OCI-LY3 (cell line): ENCODE results near the gene GCNA.

ENCODE experiments used
- H2AFZ ChIP-seq: fragments of 200-600, 300-600 bp; shearing (Covaris generic); 2 replicates; pipeline ENCODE4 v1.6.0; 2014; ENCODE audit warnings: antibody characterized with exemption, low read depth, low read length
- H3K27ac ChIP-seq: fragments of 200-600, 300-600 bp; sonication (generic); 2 replicates; pipeline ENCODE4 v1.5.1; 2014; ENCODE audit warnings: mild to moderate bottlenecking, low read length, moderate library complexity, mixed read lengths
- H3K27me3 ChIP-seq: fragments of 200-600, 300-600 bp; sonication (generic); 2 replicates; pipeline ENCODE4 v1.6.1; 2014; ENCODE audit warnings: low read depth, low read length, mixed read lengths
- H3K36me3 ChIP-seq: fragments of 200-600, 300-600 bp; sonication (generic); replicated peaks from 2 replicates; pipeline ENCODE3; 2014; ENCODE audit warnings: low read depth, low read length, mixed read lengths
- H3K4me1 ChIP-seq: fragments of 300-600, 200-600 bp; sonication (generic); 2 replicates; pipeline ENCODE4 v1.6.1; 2014; ENCODE audit warnings: low read length, mixed read lengths
- H3K4me2 ChIP-seq: fragments of 200-600, 300-600 bp; sonication (generic); 2 replicates; pipeline ENCODE4 v1.6.1; 2014; ENCODE audit warnings: low read length, mixed read lengths
- H3K4me3 ChIP-seq: fragments of 300-600, 200-600 bp; sonication (generic); 2 replicates; pipeline ENCODE4 v1.5.1; 2014; ENCODE audit warnings: antibody characterized with exemption, mild to moderate bottlenecking, low read length, moderate library complexity
- H3K79me2 ChIP-seq: fragments of 300-600, 200-600 bp; shearing (Covaris generic); 2 replicates; pipeline ENCODE4 v1.6.1; 2014; ENCODE audit warnings: mild to moderate bottlenecking, low read length, mixed read lengths
- H3K9ac ChIP-seq: fragments of 300-600, 200-600 bp; shearing (Covaris generic); 2 replicates; pipeline ENCODE4 v1.6.0; 2014; ENCODE audit warnings: mild to moderate bottlenecking, low read length, moderate library complexity
- H3K9me3 ChIP-seq: fragments of 200-600, 300-600 bp; shearing (Covaris generic); 2 replicates; pipeline ENCODE4 v1.6.1; 2014; ENCODE audit warnings: low read length, mixed read lengths; ENCODE audit not compliant: insufficient read depth
- H4K20me1 ChIP-seq: fragments of 200-600, 300-600 bp; sonication (generic); 2 replicates; pipeline ENCODE4 v1.6.1; 2016; ENCODE audit warnings: low read length, mixed read lengths; ENCODE audit not compliant: insufficient read depth
- CTCF ChIP-seq: fragments of 200-600, 300-600 bp; sonication (generic); IDR thresholded peaks from 2 replicates; pipeline ENCODE4 v1.5.1; 2014; ENCODE audit warnings: antibody characterized with exemption, low read length, low read depth
- EZH2phosphoT487 ChIP-seq: fragments of 200-600 bp; shearing (Covaris generic); IDR thresholded peaks from 2 replicates; pipeline ENCODE4 v1.6.1; 2018; ENCODE audit warnings: antibody characterized with exemption, mixed run types, low read depth

The GCNA gene

GRCh38 chrX:71612256-71612655 lies 34.0 kb downstream of the GCNA start:
- Histone ChIP-seq H3K9ac (no peak overlapping the region), H3K9me3 (no peaks in the 10 kb centered on the region), H3K79me2 (no peaks in the 10 kb centered on the region), H3K27me3 (no peaks in the 10 kb centered on the region), H3K4me2 (no peak overlapping the region), H2AFZ (no peak overlapping the region), H4K20me1 (no peaks in the 10 kb centered on the region), H3K4me1 (peaks cover 42% of the 10 kb centered on the region), H3K27ac (no peak overlapping the region), H3K36me3 (peaks cover 46% of the 10 kb centered on the region), H3K4me3 (no peak overlapping the region)
- no peak for TF ChIP-seq EZH2phosphoT487

GRCh38 chrX:71615056-71615455 lies 36.8 kb downstream of the GCNA start:
- Histone ChIP-seq H3K36me3 (peaks cover 29% of the 10 kb centered on the region), H3K4me2 (no peak overlapping the region), H3K27me3 (no peaks in the 10 kb centered on the region), H3K9ac (no peak overlapping the region), H3K4me1 (peaks cover 48% of the 10 kb centered on the region), H2AFZ (no peak overlapping the region), H3K27ac (no peak overlapping the region), H4K20me1 (no peaks in the 10 kb centered on the region), H3K9me3 (no peaks in the 10 kb centered on the region), H3K79me2 (no peaks in the 10 kb centered on the region), H3K4me3 (no peak overlapping the region)
- TF ChIP-seq CTCF (no peak), EZH2phosphoT487 (no peak)

- peaks cover 52% of the 10 kb centered on the region for H3K4me1 ChIP-seq
- H3K4me2 ChIP-seq = peak overlapping the region; percentile 53
- H3K27ac ChIP-seq = peak overlapping the region; percentile 10; the same call in 1 of the 2 replicates
- H3K9ac ChIP-seq = no peak overlapping the region
- no peak for TF ChIP-seq CTCF
- TF ChIP-seq EZH2phosphoT487 = no peak
- no peaks in the 10 kb centered on the region for H4K20me1 ChIP-seq
- H3K9me3 ChIP-seq = no peaks in the 10 kb centered on the region
- peaks cover 32% of the 10 kb centered on the region for H3K36me3 ChIP-seq
- no peaks in the 10 kb centered on the region for H3K27me3 ChIP-seq
- H3K4me3 ChIP-seq = peak overlapping the region; percentile 9; the same call in 1 of the 2 replicates
- no peaks in the 10 kb centered on the region for H3K79me2 ChIP-seq
- H2AFZ ChIP-seq = no peak overlapping the region
Measured at GRCh38 chrX:71615954-71616353, 37.7 kb downstream of the GCNA start.

- Histone ChIP-seq H4K20me1 (no peaks in the 10 kb centered on the region), H3K9me3 (no peaks in the 10 kb centered on the region), H3K9ac (no peak overlapping the region), H3K4me3 (no peak overlapping the region), H3K27ac (no peak overlapping the region), H3K4me1 (peaks cover 57% of the 10 kb centered on the region), H2AFZ (no peak overlapping the region), H3K79me2 (no peaks in the 10 kb centered on the region), H3K36me3 (peaks cover 24% of the 10 kb centered on the region), H3K4me2 (peak overlapping the region; percentile 53), H3K27me3 (no peaks in the 10 kb centered on the region)
- TF ChIP-seq EZH2phosphoT487 (no peak), CTCF (no peak; the same call in 1 of the 2 replicates)
Measured at GRCh38 chrX:71616672-71617529, 38.7 kb downstream of the GCNA start.
